Stimulated activated naive CD8-positive, alpha-beta T cell treated with anti-CD3 and anti-CD28 coated beads, Interleukin-15, Interleukin-2, amounts not matched to agents 100 ng/mL and 50 ng/mL, for 24 hours (primary cell): Measurements from ENCODE around the gene EDEM1.
A peak's percentile ranks its signal among the peaks of the same experiment; 100 is the strongest.
"Not testable (repeated sequence)": the region's sequence is repeated elsewhere in the genome, so short reads cannot be mapped to it uniquely, and the experiment has no call there.

Experiments used
- H3K27ac Mint-ChIP-seq: one replicate; pipeline ENCODE4 v1.8.0; 2021; ENCODE audit warnings: mild to moderate bottlenecking, mixed read lengths
- H3K27me3 Mint-ChIP-seq: one replicate; pipeline ENCODE4 v1.8.0; 2021; ENCODE audit warnings: mixed read lengths
- H3K36me3 Mint-ChIP-seq: one replicate; pipeline ENCODE4 v1.8.0; 2021; ENCODE audit warnings: low read depth, mixed read lengths
- H3K4me1 Mint-ChIP-seq: one replicate; pipeline ENCODE4 v1.8.0; 2021; ENCODE audit warnings: low read depth, mixed read lengths
- H3K4me3 Mint-ChIP-seq: one replicate; pipeline ENCODE4 v1.8.0; 2021; ENCODE audit warnings: mild to moderate bottlenecking, mixed read lengths
- H3K9me3 Mint-ChIP-seq: one replicate; pipeline ENCODE4 v1.8.0; 2021; ENCODE audit warnings: mixed read lengths

EDEM1 gene

GRCh38 chr3:5187156-5187919 is at the start of gene EDEM1:
EDEM1 (plus strand) TSS chr3:5187707; CDS start chr3:5187806, 99 bp downstream.
- peaks cover 52% of the 10 kb centered on the region for H3K4me1 Mint-ChIP-seq
- peak within 1 kb of the TSS; percentile 96 for H3K4me3 Mint-ChIP-seq
- H3K27me3 Mint-ChIP-seq, result no peaks in the 10 kb centered on the region
- no peaks in the 10 kb centered on the region for H3K9me3 Mint-ChIP-seq
- H3K27ac Mint-ChIP-seq, result peak within 1 kb of the TSS; percentile 99
- peaks cover 37% of the 10 kb centered on the region for H3K36me3 Mint-ChIP-seq

DNA sequence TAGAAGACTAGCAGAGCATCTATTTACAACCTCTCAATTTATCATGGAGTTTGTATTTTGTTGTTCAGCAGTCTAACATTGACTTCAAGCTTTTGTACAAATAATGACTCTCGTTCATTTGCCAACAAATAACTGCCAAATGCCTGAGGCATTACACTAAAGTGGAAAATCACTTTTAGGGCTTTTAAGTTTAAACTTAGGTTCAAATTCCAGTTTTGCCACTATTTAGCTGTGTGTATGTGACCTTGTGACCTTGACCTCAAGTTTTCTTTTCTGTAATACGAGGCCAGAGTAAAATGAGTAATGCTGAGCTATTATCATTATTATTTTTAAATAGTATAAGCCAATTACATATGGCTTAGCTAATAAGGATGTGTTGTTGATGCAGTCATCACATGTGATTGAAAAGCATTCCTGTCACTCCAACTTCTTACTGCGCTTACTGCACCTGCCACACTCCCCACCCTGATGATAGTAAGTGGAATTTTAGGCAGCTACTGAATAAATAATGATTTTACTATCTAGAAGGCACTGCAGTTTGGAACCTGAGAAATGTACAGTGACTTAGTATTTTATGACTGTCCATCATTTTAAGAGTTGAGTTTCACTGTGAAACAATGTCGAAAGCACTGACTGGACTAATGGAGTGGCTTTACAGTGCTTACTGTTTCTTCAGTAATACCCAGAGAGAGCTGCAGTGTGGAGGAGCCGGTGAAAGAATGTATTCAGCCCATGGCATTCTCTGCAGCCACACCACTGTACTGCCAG is 49.1 kb upstream of the EDEM1 start:
- H3K4me3 Mint-ChIP-seq, result no peak overlapping the region
- peaks cover 2% of the 10 kb centered on the region for H3K9me3 Mint-ChIP-seq
- peaks cover 35% of the 10 kb centered on the region for H3K36me3 Mint-ChIP-seq
- peaks cover 69% of the 10 kb centered on the region for H3K4me1 Mint-ChIP-seq
- H3K27me3 Mint-ChIP-seq, result no peaks in the 10 kb centered on the region
- H3K27ac Mint-ChIP-seq, result peak overlapping the region; percentile 88

DNA sequence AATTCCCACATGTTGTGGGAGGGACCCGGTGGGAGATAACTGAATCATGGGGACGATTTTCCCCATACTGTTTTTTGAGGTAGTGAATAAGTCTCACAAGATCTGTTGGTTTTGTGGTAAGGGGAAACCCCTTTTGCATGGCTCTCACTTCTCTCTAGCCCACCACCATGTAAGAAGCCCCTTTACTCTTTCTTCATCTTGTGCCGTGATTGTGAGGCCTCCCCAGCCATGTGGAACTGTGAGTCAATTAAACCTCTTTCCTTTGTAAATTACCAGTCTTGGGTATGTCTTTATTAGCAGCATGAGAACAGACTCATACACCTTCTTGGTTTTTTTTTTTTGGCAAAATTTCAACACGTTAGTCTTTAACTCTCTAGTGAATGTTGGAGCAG is 47.3 kb upstream of the EDEM1 start:
- Mint-ChIP-seq H3K27me3 (no peaks in the 10 kb centered on the region), H3K9me3 (peaks cover 4% of the 10 kb centered on the region), H3K4me1 (peaks cover 79% of the 10 kb centered on the region), H3K27ac (peak overlapping the region; percentile 94), H3K4me3 (peak overlapping the region; percentile 58), H3K36me3 (peaks cover 52% of the 10 kb centered on the region)

DNA sequence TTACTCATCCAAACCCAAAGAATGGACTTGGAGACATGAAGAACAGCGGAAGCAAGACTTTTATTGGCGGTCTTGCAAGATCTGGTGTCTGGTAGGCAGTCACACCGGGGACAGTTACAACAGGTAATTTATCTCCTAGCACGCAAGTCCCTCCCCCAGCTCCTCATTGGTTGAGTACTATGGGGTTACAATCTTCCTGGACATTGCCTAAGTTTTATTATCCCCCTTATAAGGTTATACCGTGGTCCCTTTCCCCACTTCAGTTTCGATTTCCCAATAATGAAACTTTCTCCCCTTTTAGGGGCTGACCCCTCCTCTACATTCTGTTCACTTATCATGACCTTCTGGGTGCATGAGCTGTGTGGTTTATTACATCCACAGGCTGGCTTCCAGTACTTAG is 46.7 kb upstream of the EDEM1 start:
- Mint-ChIP-seq H3K4me3 (peak overlapping the region; percentile 58), H3K4me1 (peaks cover 79% of the 10 kb centered on the region), H3K9me3 (peaks cover 4% of the 10 kb centered on the region), H3K36me3 (peaks cover 58% of the 10 kb centered on the region), H3K27ac (peak overlapping the region; percentile 94), H3K27me3 (no peaks in the 10 kb centered on the region)

DNA sequence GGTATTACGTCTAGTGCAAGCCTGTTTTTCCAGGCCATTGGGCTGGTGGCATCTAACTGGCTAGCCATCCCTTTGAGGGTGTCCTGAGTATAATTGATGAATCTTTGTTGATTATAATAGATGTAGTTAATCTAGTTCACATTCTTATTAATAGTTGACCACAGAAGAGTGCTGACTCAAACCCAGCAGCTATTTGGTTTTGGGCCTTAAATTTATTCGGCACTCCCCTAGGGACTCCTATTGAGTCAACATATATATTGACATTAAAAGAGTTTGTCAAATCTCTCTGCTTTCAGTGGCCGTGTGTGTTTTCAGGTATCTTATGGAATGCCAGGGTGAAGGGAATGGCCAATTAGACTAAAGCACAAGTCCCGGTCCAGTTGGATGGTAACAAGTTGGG is 45.7 kb upstream of the EDEM1 start:
- Mint-ChIP-seq H3K27me3 (no peaks in the 10 kb centered on the region), H3K36me3 (peaks cover 66% of the 10 kb centered on the region), H3K9me3 (peaks cover 8% of the 10 kb centered on the region), H3K4me1 (peaks cover 70% of the 10 kb centered on the region), H3K27ac (no peak overlapping the region), H3K4me3 (no peak overlapping the region)

DNA sequence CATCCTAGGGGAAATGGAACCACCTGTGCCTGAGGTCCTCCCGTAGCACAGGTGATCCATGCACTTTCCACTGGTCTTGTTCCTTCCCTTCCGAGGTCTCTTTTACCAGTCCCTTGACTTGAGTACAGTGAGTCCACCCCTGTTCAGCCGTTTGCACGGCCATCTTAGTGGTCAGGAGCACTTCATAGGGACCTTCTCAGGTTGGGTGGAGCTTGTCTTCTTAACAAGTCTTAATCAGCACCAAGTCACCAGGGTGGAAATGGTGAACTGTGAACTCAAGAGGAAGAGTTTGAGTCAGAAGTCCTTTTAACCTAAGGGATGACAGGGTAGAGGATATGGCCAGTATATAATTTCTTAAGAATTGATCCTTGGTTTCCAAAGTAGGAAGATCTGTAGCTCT is 44.0 kb upstream of the EDEM1 start:
- Mint-ChIP-seq H3K27ac (peak overlapping the region; percentile 51), H3K9me3 (peaks cover 13% of the 10 kb centered on the region), H3K4me1 (peaks cover 63% of the 10 kb centered on the region), H3K36me3 (peaks cover 78% of the 10 kb centered on the region), H3K27me3 (no peaks in the 10 kb centered on the region), H3K4me3 (no peak overlapping the region)

DNA sequence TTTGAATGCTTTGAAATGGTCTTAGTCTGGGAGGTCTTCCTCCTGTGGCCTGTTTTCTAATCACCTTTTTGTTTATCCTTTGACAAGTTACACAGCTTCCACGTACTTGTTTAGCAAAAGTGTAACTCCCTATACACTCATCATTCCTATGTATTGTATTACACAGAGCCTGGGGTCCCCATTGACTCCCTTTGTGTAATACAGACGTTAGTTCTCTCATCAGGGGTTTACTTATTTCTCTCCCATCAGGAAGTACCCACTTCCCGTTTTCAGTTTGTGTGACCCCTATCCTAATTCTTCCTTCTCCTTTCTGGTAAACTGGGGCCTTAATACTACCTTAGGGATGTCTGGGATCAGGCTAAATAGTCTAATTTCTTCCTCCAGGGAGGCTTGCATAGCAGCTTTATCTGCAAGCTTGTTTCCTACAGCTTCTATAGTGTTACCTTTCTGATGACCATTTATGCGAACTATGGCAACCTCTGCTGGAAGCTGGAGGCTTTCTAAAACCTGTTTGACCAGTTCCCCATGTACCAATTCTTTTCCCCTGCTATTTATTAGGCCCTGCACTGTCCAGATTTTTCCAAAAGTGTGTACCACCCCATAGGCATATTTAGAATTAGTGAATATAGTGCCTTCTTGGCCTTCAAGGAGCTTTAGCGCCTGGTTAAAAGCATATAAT is 43.1 kb upstream of the EDEM1 start:
- Mint-ChIP-seq H3K36me3 (peaks cover 80% of the 10 kb centered on the region), H3K9me3 (peaks cover 13% of the 10 kb centered on the region), H3K4me3 (no peak overlapping the region), H3K27ac (peak overlapping the region; percentile 51), H3K4me1 (peaks cover 54% of the 10 kb centered on the region), H3K27me3 (no peaks in the 10 kb centered on the region)

DNA sequence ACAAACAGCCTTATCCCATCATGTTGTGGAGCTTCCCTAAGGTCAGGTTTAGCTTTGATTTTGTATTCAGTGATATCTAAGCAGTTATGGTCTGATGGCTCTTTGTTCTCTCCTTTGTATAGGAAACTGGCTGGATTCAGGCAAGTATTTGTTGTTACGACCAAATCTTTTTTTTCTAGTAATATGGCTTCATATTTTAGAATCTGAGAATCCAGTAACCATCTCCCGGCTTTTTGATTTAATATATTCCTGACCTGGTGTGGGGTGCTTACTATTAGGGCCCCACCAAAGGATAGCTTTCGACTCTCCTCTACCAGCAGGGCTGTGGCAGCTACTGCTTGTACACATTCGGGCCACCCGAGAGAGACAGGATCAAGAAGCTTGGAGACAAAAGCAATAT is 42.4 kb upstream of the EDEM1 start:
- Mint-ChIP-seq H3K4me1 (peaks cover 54% of the 10 kb centered on the region), H3K4me3 (no peak overlapping the region), H3K27ac (no peak overlapping the region), H3K9me3 (peaks cover 13% of the 10 kb centered on the region), H3K36me3 (peaks cover 82% of the 10 kb centered on the region), H3K27me3 (no peaks in the 10 kb centered on the region)

- H3K4me3 Mint-ChIP-seq, H3K27ac Mint-ChIP-seq, H3K27me3 Mint-ChIP-seq: not testable (repeated sequence)
- peaks cover 75% of the 10 kb centered on the region for H3K36me3 Mint-ChIP-seq
- H3K4me1 Mint-ChIP-seq, result peaks cover 51% of the 10 kb centered on the region
- H3K9me3 Mint-ChIP-seq, result peaks cover 13% of the 10 kb centered on the region
Measured at GRCh38 chr3:5147152-5147551, 40.4 kb upstream of the EDEM1 start.

- H3K27me3 Mint-ChIP-seq, result no peaks in the 10 kb centered on the region
- peaks cover 9% of the 10 kb centered on the region for H3K9me3 Mint-ChIP-seq
- no peak overlapping the region for H3K27ac Mint-ChIP-seq
- peaks cover 52% of the 10 kb centered on the region for H3K4me1 Mint-ChIP-seq
- H3K36me3 Mint-ChIP-seq, result peaks cover 74% of the 10 kb centered on the region
- no peak overlapping the region for H3K4me3 Mint-ChIP-seq
Measured at GRCh38 chr3:5149306-5149880, 38.1 kb upstream of the EDEM1 start.

- peaks cover 69% of the 10 kb centered on the region for H3K4me1 Mint-ChIP-seq
- H3K36me3 Mint-ChIP-seq, result peaks cover 60% of the 10 kb centered on the region
Measured at GRCh38 chr3:5151586-5151985, 35.9 kb upstream of the EDEM1 start.

DNA sequence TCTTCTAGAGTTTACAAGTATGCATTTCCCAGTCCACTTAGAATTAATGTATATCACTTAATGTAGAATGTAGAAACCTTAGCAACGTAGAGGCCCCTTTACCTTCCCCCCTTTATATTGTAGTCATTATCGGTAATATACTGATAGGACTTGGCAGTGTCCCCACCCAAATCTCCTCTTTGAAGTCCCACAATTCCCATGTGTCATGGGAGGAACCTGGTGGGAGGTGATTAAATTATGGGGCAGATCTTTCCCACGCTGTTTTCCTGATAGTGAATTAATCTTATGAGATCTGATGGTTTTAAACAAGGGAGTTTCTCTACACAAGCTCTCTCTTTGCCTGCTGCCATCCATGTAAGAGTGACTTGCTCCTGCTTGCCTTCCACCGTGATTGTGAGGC is 34.4 kb upstream of the EDEM1 start:
- H3K27ac Mint-ChIP-seq, result no peak overlapping the region

More at GRCh38 chr3:5151586-5151985, 35.9 kb upstream of the EDEM1 start:
- no peak overlapping the region for H3K4me3 Mint-ChIP-seq
- no peaks in the 10 kb centered on the region for H3K27me3 Mint-ChIP-seq
- H3K27ac Mint-ChIP-seq, result no peak overlapping the region
- H3K9me3 Mint-ChIP-seq, result peaks cover 6% of the 10 kb centered on the region

GRCh38 chr3:5155241-5155640 is 32.3 kb upstream of the EDEM1 start:
- no peaks in the 10 kb centered on the region for H3K9me3 Mint-ChIP-seq
- H3K4me1 Mint-ChIP-seq, result peaks cover 81% of the 10 kb centered on the region
- H3K27me3 Mint-ChIP-seq, result no peaks in the 10 kb centered on the region
- H3K36me3 Mint-ChIP-seq, result peaks cover 39% of the 10 kb centered on the region
- H3K4me3 Mint-ChIP-seq, result no peak overlapping the region
- peak overlapping the region; percentile 68 for H3K27ac Mint-ChIP-seq

More for the DNA sequence above, 34.4 kb upstream of the EDEM1 start:
- no peaks in the 10 kb centered on the region for H3K9me3 Mint-ChIP-seq
- peaks cover 75% of the 10 kb centered on the region for H3K4me1 Mint-ChIP-seq
- H3K36me3 Mint-ChIP-seq, result peaks cover 50% of the 10 kb centered on the region
- H3K4me3 Mint-ChIP-seq, result no peak overlapping the region
- no peaks in the 10 kb centered on the region for H3K27me3 Mint-ChIP-seq

DNA sequence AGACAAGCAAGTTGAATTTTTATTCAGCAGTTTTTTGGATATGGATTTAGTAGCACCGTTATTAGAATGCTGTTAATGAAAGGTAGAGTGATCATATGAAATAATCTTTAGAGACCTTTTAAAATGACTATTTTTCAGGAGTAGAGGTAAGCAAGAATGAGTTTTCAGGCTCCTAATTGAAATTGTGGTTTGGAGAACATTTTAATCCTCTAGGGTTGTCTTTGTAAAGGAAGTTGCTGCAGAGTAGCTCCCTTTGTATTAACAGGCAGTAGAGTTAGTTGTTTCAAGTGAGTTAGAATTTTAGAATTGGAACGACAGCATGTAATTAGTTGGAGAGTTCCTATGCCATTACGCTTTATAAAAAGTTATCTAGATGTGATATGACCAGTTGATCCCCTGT is 27.2 kb upstream of the EDEM1 start:
- Mint-ChIP-seq H3K27me3 (no peaks in the 10 kb centered on the region), H3K36me3 (peaks cover 10% of the 10 kb centered on the region), H3K27ac (no peak overlapping the region), H3K4me1 (peaks cover 90% of the 10 kb centered on the region), H3K9me3 (no peaks in the 10 kb centered on the region), H3K4me3 (no peak overlapping the region)
